K562 (cell line): ENCODE measurements around the gene UMODL1. TPM values are rescaled to one million over a fixed set of nuclear protein-coding genes. Genes with fewer than 3 reads are reported as not detected.

ENCODE experiments used
- ATAC-seq: fragments of 200-7000 bp; cut with Tn5 transposase; 3 replicates; pipeline ENCODE4 v1.9.1; 2020; ENCODE audit warnings: moderate library complexity
- BruUV-seq: library from RNA; stranded (reverse); fragments of 400-500 nt; replicated peaks from 2 replicates; lab custom pipeline; 2021; lab: Mats Ljungman, UMichigan
- CTCF ChIA-PET: fragments of 300-600 bp; formaldehyde crosslinking; extraction: SDS; loops from one replicate; lab custom pipeline; 2021; ENCODE audit warnings: low intra/inter-chr PET ratio; lab: Yijun Ruan, JAX
- POLR2A ChIA-PET: fragments of 300-600, 350-650 bp; sonication (Branson Sonifier 250); formaldehyde crosslinking; extraction: SDS; loops from one replicate; lab custom pipeline; 2021; ENCODE audit warnings: antibody characterized with exemption, inconsistent platforms; lab: Yijun Ruan, JAX
- DNase-seq, 4 experiments: peaks; one replicate each; pipeline versions ENCODE4 v3.0.0 to v3.0.0-alpha.2; 2011 to 2018; ENCODE audit warnings: low spot score in 3 of 4, mixed read lengths in 3 of 4; ENCODE audit errors: extremely low read depth in 1 of 4
- FAIRE-seq: peaks from 2 replicates; lab custom pipeline; 2011; peaks lifted over from hg19 to GRCh38; lab: Jason Lieb, UNC
- H2AFZ ChIP-seq: 2 replicates; pipeline ENCODE4 v1.6.0; 2011; ENCODE audit warnings: low read depth, low read length, control low read depth, inconsistent platforms
- H3K27ac ChIP-seq: fragments of 200-600 bp; 3 replicates; pipeline ENCODE4 v1.8.0; 2011; ENCODE audit warnings: low read depth, mild to moderate bottlenecking, control low read depth, inconsistent platforms, low read length, moderate library complexity, mixed read lengths; ENCODE audit errors: extremely low read depth
- H3K27me3 ChIP-seq, 2 experiments: fragments of 300-600 bp in 1 of 2; 2 replicates in 1 of 2; 3 replicates in 1 of 2; pipeline versions ENCODE4 v1.6.0 to v1.8.0; 2011; ENCODE audit warnings: inconsistent platforms in 2 of 2, low read length in 2 of 2, mild to moderate bottlenecking in 1 of 2, mixed read lengths in 1 of 2, moderate library complexity in 1 of 2; ENCODE audit not compliant: control insufficient read depth in 2 of 2, insufficient read depth in 2 of 2
- H3K36me3 ChIP-seq: fragments of 300-600 bp; 3 replicates; pipeline ENCODE4 v1.8.0; 2011; ENCODE audit warnings: mild to moderate bottlenecking, low read length, inconsistent platforms; ENCODE audit not compliant: control insufficient read depth, insufficient read depth
- H3K4me1 ChIP-seq, 2 experiments: fragments of 200-600 bp in 1 of 2; replicated peaks in 1 of 2; 2 replicates in 1 of 2; 3 replicates in 1 of 2; pipeline versions ENCODE4 v1.5.1 to v1.8.0; 2011; ENCODE audit warnings: inconsistent platforms in 2 of 2, low read length in 2 of 2, mild to moderate bottlenecking in 1 of 2, mixed read lengths in 1 of 2, moderate library complexity in 1 of 2; ENCODE audit not compliant: control insufficient read depth in 2 of 2, insufficient read depth in 2 of 2
- H3K4me2 ChIP-seq: 2 replicates; pipeline ENCODE4 v1.6.1; 2011; ENCODE audit warnings: low read length, control low read depth, inconsistent platforms, mixed read lengths; ENCODE audit not compliant: insufficient read depth
- H3K4me3 ChIP-seq: fragments of 200-600 bp; sonication (generic), shearing (Covaris generic); 2 replicates; pipeline ENCODE4 v1.5.1; 2016; ENCODE audit warnings: control low read depth, inconsistent platforms
- H3K79me2 ChIP-seq: fragments of 200-600 bp; 3 replicates; pipeline ENCODE4 v1.8.0; 2011; ENCODE audit warnings: low read length, inconsistent platforms; ENCODE audit not compliant: control insufficient read depth, insufficient read depth
- H3K9ac ChIP-seq, 2 experiments: 2 replicates each; pipeline versions ENCODE4 v1.6.0 to v1.6.1; 2011; ENCODE audit warnings: low read depth in 2 of 2, low read length in 2 of 2, control low read depth in 1 of 2, inconsistent platforms in 1 of 2, mild to moderate bottlenecking in 1 of 2, mixed read lengths in 1 of 2; ENCODE audit not compliant: insufficient read depth in 1 of 2
- H3K9me1 ChIP-seq: one replicate; pipeline ENCODE4 v1.6.0; 2011; ENCODE audit warnings: inconsistent platforms, mild to moderate bottlenecking, low read length, moderate library complexity; ENCODE audit not compliant: control insufficient read depth, insufficient read depth
- H3K9me3 ChIP-seq: replicated peaks from 2 replicates; pipeline ENCODE4 v1.5.1; 2011; ENCODE audit warnings: low read depth, low read length, inconsistent platforms; ENCODE audit not compliant: control insufficient read depth, insufficient read depth
- H4K20me1 ChIP-seq: replicated peaks from 2 replicates; pipeline ENCODE4 v1.6.1; 2011; ENCODE audit warnings: low read length, inconsistent platforms, mixed read lengths; ENCODE audit not compliant: control insufficient read depth, insufficient read depth
- ARNT ChIP-seq, 2 experiments: fragments of 450-650 bp; IDR thresholded peaks; 2 replicates each; pipeline ENCODE4 v1.6.1; 2016; ENCODE audit warnings: mild to moderate bottlenecking in 1 of 2
- HDAC1 ChIP-seq, 2 experiments: fragments of 450-650 bp; IDR thresholded peaks; 2 replicates each; pipeline ENCODE4 v1.6.1; 2016 to 2017; ENCODE audit warnings: inconsistent platforms in 1 of 2, mild to moderate bottlenecking in 1 of 2, moderate library complexity in 1 of 2
- ZNF707 ChIP-seq: fragments of 250-450 bp; sonication (Bioruptor Pico); conservative IDR thresholded peaks from 2 replicates; pipeline ENCODE4 v1.8.0; 2022; ENCODE audit warnings: inconsistent platforms, mild to moderate bottlenecking, moderate library complexity
- WGBS: fragments of 100-300 bp; shearing (Covaris generic); methylation state at CpG from one replicate; pipeline ENCODE4 v1.1.6; 2016; ENCODE audit warnings: low coverage, mixed read lengths; ENCODE audit not compliant: insufficient coverage; ENCODE audit errors: missing lambda C conversion rate; 5-methylcytosine and 5-hydroxymethylcytosine counted together
- in situ Hi-C: fragments of 300-500 bp; cut with MboI; formaldehyde crosslinking; loops from 4 replicates; pipeline ENCODE4 v1.15.0; 2018; ENCODE audit warnings: inconsistent platforms, mixed read lengths
- intact Hi-C: fragments of 100-400 bp; cut with micrococcal nuclease; formaldehyde crosslinking; loops from 2 replicates; pipeline ENCODE4 v1.14.2; 2022
- polyA plus RNA-seq, 8 experiments: library from polyadenylated mRNA; depleted of rRNA in 4 of 8; stranded (reverse) in 5 of 8; unstranded in 3 of 8; fragments of >200 nt; fragmentation: Nextera tagmentation in 2 of 8; fragmentation: Illumina TruSeq in 1 of 8; extraction: Ambion mirVana in 2 of 8; extraction: Trizol in 1 of 8; gene quantifications; 2 replicates each; pipeline versions ENCODE4 v1.2.1 to v1.2.3, GENCODE V29; 2011 to 2014; ENCODE audit warnings: inconsistent platforms in 1 of 8, missing spikeins in 1 of 8
- total RNA-seq, 7 experiments: library from RNA; depleted of rRNA in 6 of 7; stranded (reverse); fragments of >200 nt in 6 of 7; fragmentation: Illumina TruSeq in 2 of 7; extraction: Trizol in 2 of 7; gene quantifications; 2 replicates each; pipeline versions ENCODE4 v1.2.1 to v1.2.3, GENCODE V29; 2011 to 2021; ENCODE audit warnings: low replicate concordance in 1 of 7
- TF ChIP-seq, protein P1 (sequence below): sonication (generic); formaldehyde crosslinking; IDR thresholded peaks from 2 replicates; pipeline ENCODE4 v1.8.0; 2022; ENCODE audit warnings: mild to moderate bottlenecking, missing genetic modification reagents, borderline replicate concordance
- TF ChIP-seq, protein P2 (sequence below): fragments of 450-650 bp; IDR thresholded peaks from 2 replicates; pipeline ENCODE4 v1.6.1; 2017; ENCODE audit warnings: antibody characterized with exemption, mild to moderate bottlenecking
- TF ChIP-seq, protein P3 (sequence below), 2 experiments: fragments of 450-650 bp; formaldehyde crosslinking in 1 of 2; IDR thresholded peaks; 2 replicates each; pipeline versions ENCODE4 v1.4.0 to v1.6.1; 2014 to 2020; ENCODE audit warnings: mild to moderate bottlenecking in 2 of 2, borderline replicate concordance in 1 of 2, low read depth in 1 of 2

Gene UMODL1
- total and polyA plus RNA-seq, 9 of the 15 experiments (the other 6 are each of a cell fraction or from before 2014, with no cell fraction given) = not detected

DNA sequence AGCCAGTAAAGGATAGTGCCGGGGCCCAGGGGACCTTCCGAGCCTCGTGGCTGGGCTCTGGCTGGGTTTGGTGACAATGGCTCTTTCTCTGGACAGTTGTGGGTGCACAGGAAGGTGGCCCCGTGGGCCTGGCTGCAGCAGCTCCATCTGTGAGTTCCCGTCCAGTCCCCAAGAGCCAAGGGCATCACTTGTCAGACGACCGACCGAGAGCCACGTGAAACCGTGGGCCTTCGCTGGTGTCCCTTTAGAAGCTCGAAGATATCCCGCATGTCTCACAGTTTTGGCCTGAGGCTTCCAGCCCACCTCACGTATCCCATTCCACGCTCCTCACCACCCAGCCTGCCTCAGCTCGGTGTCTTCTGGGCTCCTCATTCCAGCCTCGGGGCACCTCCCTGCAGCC is 27.2 kb upstream of the UMODL1 start:
- WGBS = 4% methylated on average over 17 of the region's 17 CpGs
- Histone ChIP-seq H3K4me3 (no peak overlapping the region), H3K9me1 (no peaks in the 10 kb centered on the region), H3K27me3 (peaks cover 77 to 89% of the 10 kb centered on the region in 2 experiments), H3K27ac (no peak overlapping the region), H3K9ac (0 out of 4 replicates have a peak overlapping the region, but pooled peaks of 1 of the 2 experiments have one; percentile 24), H2AFZ (no peak overlapping the region), H3K4me1 (peaks cover 0 to 5% of the 10 kb centered on the region in 2 experiments; a peak in 1 of 5 replicates), H4K20me1 (peaks cover 15% of the 10 kb centered on the region), H3K4me2 (no peak overlapping the region), H3K9me3 (0 out of 2 replicates have a peak, but pooled peaks cover 1% of the 10 kb centered on the region), H3K36me3 (no peaks in the 10 kb centered on the region), H3K79me2 (no peaks in the 10 kb centered on the region)
- CTCF ChIA-PET = no interaction called here
- BruUV-seq = no TSS peak
- POLR2A ChIA-PET = interaction anchor here (0.8 kb wide), 1 partner anchor 70 kb away, joined by 5 read pairs; no protein-coding TSS in a partner anchor
- FAIRE-seq (no peak), ATAC-seq (no peak; the same call in 2 of the 3 replicates), DNase-seq (no peak)
- intact Hi-C loops = no loop called here
- in situ Hi-C loops = no loop called here
- TF ChIP-seq, protein P1, sequence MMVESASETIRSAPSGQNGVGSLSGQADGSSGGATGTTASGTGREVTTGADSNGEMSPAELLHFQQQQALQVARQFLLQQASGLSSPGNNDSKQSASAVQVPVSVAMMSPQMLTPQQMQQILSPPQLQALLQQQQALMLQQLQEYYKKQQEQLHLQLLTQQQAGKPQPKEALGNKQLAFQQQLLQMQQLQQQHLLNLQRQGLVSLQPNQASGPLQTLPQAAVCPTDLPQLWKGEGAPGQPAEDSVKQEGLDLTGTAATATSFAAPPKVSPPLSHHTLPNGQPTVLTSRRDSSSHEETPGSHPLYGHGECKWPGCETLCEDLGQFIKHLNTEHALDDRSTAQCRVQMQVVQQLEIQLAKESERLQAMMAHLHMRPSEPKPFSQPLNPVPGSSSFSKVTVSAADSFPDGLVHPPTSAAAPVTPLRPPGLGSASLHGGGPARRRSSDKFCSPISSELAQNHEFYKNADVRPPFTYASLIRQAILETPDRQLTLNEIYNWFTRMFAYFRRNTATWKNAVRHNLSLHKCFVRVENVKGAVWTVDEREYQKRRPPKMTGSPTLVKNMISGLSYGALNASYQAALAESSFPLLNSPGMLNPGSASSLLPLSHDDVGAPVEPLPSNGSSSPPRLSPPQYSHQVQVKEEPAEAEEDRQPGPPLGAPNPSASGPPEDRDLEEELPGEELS = no peak
- TF ChIP-seq, protein P2, sequence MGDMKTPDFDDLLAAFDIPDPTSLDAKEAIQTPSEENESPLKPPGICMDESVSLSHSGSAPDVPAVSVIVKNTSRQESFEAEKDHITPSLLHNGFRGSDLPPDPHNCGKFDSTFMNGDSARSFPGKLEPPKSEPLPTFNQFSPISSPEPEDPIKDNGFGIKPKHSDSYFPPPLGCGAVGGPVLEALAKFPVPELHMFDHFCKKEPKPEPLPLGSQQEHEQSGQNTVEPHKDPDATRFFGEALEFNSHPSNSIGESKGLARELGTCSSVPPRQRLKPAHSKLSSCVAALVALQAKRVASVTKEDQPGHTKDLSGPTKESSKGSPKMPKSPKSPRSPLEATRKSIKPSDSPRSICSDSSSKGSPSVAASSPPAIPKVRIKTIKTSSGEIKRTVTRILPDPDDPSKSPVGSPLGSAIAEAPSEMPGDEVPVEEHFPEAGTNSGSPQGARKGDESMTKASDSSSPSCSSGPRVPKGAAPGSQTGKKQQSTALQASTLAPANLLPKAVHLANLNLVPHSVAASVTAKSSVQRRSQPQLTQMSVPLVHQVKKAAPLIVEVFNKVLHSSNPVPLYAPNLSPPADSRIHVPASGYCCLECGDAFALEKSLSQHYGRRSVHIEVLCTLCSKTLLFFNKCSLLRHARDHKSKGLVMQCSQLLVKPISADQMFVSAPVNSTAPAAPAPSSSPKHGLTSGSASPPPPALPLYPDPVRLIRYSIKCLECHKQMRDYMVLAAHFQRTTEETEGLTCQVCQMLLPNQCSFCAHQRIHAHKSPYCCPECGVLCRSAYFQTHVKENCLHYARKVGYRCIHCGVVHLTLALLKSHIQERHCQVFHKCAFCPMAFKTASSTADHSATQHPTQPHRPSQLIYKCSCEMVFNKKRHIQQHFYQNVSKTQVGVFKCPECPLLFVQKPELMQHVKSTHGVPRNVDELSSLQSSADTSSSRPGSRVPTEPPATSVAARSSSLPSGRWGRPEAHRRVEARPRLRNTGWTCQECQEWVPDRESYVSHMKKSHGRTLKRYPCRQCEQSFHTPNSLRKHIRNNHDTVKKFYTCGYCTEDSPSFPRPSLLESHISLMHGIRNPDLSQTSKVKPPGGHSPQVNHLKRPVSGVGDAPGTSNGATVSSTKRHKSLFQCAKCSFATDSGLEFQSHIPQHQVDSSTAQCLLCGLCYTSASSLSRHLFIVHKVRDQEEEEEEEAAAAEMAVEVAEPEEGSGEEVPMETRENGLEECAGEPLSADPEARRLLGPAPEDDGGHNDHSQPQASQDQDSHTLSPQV = no peak
- no peak for TF ChIP-seq HDAC1 (IDR thresholded peaks at IDR 0.05)
- TF ChIP-seq ZNF707 (CRISPR knock-in tag) = no peak
- TF ChIP-seq, protein P3, sequence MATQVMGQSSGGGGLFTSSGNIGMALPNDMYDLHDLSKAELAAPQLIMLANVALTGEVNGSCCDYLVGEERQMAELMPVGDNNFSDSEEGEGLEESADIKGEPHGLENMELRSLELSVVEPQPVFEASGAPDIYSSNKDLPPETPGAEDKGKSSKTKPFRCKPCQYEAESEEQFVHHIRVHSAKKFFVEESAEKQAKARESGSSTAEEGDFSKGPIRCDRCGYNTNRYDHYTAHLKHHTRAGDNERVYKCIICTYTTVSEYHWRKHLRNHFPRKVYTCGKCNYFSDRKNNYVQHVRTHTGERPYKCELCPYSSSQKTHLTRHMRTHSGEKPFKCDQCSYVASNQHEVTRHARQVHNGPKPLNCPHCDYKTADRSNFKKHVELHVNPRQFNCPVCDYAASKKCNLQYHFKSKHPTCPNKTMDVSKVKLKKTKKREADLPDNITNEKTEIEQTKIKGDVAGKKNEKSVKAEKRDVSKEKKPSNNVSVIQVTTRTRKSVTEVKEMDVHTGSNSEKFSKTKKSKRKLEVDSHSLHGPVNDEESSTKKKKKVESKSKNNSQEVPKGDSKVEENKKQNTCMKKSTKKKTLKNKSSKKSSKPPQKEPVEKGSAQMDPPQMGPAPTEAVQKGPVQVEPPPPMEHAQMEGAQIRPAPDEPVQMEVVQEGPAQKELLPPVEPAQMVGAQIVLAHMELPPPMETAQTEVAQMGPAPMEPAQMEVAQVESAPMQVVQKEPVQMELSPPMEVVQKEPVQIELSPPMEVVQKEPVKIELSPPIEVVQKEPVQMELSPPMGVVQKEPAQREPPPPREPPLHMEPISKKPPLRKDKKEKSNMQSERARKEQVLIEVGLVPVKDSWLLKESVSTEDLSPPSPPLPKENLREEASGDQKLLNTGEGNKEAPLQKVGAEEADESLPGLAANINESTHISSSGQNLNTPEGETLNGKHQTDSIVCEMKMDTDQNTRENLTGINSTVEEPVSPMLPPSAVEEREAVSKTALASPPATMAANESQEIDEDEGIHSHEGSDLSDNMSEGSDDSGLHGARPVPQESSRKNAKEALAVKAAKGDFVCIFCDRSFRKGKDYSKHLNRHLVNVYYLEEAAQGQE (IDR thresholded peaks at IDR 0.05; ENCODE audit: borderline replicate concordance) = no peak
- TF ChIP-seq, protein P3 (CRISPR knock-in tag; IDR thresholded peaks at IDR 0.05; ENCODE audit: low read depth) = no peak
- no peak for TF ChIP-seq ARNT (IDR thresholded peaks at IDR 0.05)
